ENCODE measurements around the gene NR2F2. TPM values are rescaled to one million over a fixed set of nuclear protein-coding genes. Genes with fewer than 3 reads are reported as not detected.
A peak's percentile ranks its signal among the peaks of the same experiment; 100 is the strongest.

NR2F2 gene
- total and polyA plus RNA-seq, 7 donors = 12.6 to 47.9 (median 24.0) TPM

GRCh38 chr15:96312641-96313335 lies 17.7 kb upstream of the NR2F2 start:
- no peak for DNase-seq
- WGBS, 2 donors = 56 to 67% methylated on average over 4 of the region's 4 CpGs
- H3K4me1 ChIP-seq = peaks cover 0 to 24% (median 10%) of the 10 kb centered on the region in 4 donors
- intact Hi-C loops (cut with DNase I) = no loop called here
- H3K9me3 ChIP-seq = no peaks in the 10 kb centered on the region
- no peaks in the 10 kb centered on the region for H3K36me3 ChIP-seq
- no peak overlapping the region for H3K27ac ChIP-seq
- no peak for TF ChIP-seq POLR2AphosphoS5 (IDR thresholded peaks at IDR 0.05)
- no peak for TF ChIP-seq EP300 (IDR thresholded peaks at IDR 0.05)
- TF ChIP-seq POLR2A (IDR thresholded peaks at IDR 0.05) = no peak
- TF ChIP-seq, protein P1, sequence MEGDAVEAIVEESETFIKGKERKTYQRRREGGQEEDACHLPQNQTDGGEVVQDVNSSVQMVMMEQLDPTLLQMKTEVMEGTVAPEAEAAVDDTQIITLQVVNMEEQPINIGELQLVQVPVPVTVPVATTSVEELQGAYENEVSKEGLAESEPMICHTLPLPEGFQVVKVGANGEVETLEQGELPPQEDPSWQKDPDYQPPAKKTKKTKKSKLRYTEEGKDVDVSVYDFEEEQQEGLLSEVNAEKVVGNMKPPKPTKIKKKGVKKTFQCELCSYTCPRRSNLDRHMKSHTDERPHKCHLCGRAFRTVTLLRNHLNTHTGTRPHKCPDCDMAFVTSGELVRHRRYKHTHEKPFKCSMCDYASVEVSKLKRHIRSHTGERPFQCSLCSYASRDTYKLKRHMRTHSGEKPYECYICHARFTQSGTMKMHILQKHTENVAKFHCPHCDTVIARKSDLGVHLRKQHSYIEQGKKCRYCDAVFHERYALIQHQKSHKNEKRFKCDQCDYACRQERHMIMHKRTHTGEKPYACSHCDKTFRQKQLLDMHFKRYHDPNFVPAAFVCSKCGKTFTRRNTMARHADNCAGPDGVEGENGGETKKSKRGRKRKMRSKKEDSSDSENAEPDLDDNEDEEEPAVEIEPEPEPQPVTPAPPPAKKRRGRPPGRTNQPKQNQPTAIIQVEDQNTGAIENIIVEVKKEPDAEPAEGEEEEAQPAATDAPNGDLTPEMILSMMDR (IDR thresholded peaks at IDR 0.05) = no peak
- H3K27me3 ChIP-seq = no peaks in the 10 kb centered on the region
- H3K4me3 ChIP-seq = no peak overlapping the region

DNA sequence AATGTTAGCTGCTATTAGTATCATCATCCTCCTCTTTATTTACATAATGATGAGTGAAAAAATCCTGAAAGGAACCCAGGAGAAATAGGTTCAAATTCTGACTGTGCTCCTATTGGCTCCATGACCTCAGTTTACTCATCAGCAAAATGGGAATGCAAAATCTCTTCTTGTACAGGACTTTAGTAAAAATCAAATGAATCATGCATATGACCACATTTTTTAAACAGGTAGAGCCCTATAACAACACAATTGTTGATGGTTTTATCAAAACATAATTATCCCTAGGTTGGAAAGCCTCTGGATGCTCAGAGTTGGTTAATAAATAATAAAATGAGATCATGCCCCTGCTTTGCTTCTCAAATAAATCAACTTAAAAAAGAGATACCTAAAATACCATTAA lies 16.0 kb upstream of the NR2F2 start:
- Histone ChIP-seq H3K27me3 (no peaks in the 10 kb centered on the region), H3K4me3 (no peak overlapping the region), H3K27ac (no peak overlapping the region), H3K4me1 (peaks cover 0 to 31% (median 13%) of the 10 kb centered on the region in 4 donors), H3K9me3 (no peaks in the 10 kb centered on the region), H3K36me3 (no peaks in the 10 kb centered on the region)
- intact Hi-C loops (cut with DNase I) = no loop called here
- no peak for TF ChIP-seq EP300 (IDR thresholded peaks at IDR 0.05)
- no peak for TF ChIP-seq POLR2A (IDR thresholded peaks at IDR 0.05)
- no peak for DNase-seq

- no peak for DNase-seq
- H3K27me3 ChIP-seq = no peaks in the 10 kb centered on the region
- H3K9me3 ChIP-seq = no peaks in the 10 kb centered on the region
- intact Hi-C loops (cut with DNase I) = no loop called here
- peaks cover 0 to 33% (median 16%) of the 10 kb centered on the region in 4 donors for H3K4me1 ChIP-seq
- no peak overlapping the region for H3K27ac ChIP-seq
- WGBS, 2 donors = 87 to 92% methylated on average over 1 of the region's 1 CpG
- TF ChIP-seq POLR2AphosphoS5 (IDR thresholded peaks at IDR 0.05) (no peak), EP300 (IDR thresholded peaks at IDR 0.05) (no peak), POLR2A (IDR thresholded peaks at IDR 0.05) (no peak)
- TF ChIP-seq, protein P1 (IDR thresholded peaks at IDR 0.05) = no peak
- no peaks in the 10 kb centered on the region for H3K36me3 ChIP-seq
- no peak overlapping the region for H3K4me3 ChIP-seq
These were observed 15.5 kb upstream of the NR2F2 start for GRCh38 chr15:96314963-96315362.

GRCh38 chr15:96316953-96317629 lies 13.4 kb upstream of the NR2F2 start:
- no peaks in the 10 kb centered on the region for H3K9me3 ChIP-seq
- H3K4me3 ChIP-seq = peak overlapping the region in 1 of 4 donors; percentile 19
- H3K4me1 ChIP-seq = peaks cover 0 to 48% (median 26%) of the 10 kb centered on the region in 4 donors
- no peak for DNase-seq
- H3K27ac ChIP-seq = peak overlapping the region; percentile 17 to 97 (median 78)
- peak in 1 of 4 donors; percentile 6 for TF ChIP-seq POLR2AphosphoS5 (IDR thresholded peaks at IDR 0.05)
- TF ChIP-seq, protein P1 (IDR thresholded peaks at IDR 0.05) = no peak
- no peak for TF ChIP-seq EP300 (IDR thresholded peaks at IDR 0.05)
- intact Hi-C loops (cut with DNase I) = no loop called here
- H3K36me3 ChIP-seq = no peaks in the 10 kb centered on the region
- 30 to 41% methylated on average over 2 of the region's 2 CpGs for WGBS, 2 donors
- H3K27me3 ChIP-seq = no peaks in the 10 kb centered on the region

GRCh38 chr15:96320107-96320506 lies 10.4 kb upstream of the NR2F2 start:
- no peaks in the 10 kb centered on the region for H3K27me3 ChIP-seq
- H3K27ac ChIP-seq = peak overlapping the region; percentile 46 to 97 (median 92)
- TF ChIP-seq, protein P1 (IDR thresholded peaks at IDR 0.05) = no peak
- TF ChIP-seq POLR2AphosphoS5 (IDR thresholded peaks at IDR 0.05) (no peak), POLR2A (IDR thresholded peaks at IDR 0.05) (no peak), EP300 (IDR thresholded peaks at IDR 0.05) (no peak)
- no peaks in the 10 kb centered on the region for H3K9me3 ChIP-seq
- no peak for DNase-seq
- intact Hi-C loops (cut with DNase I) = loop anchor here (5.0 to 10.0 kb wide), 5 partner anchors 58 to 1695 kb away; no protein-coding TSS in a partner anchor
- 49 to 58% methylated on average over 2 of the region's 2 CpGs for WGBS, 2 donors
- H3K36me3 ChIP-seq = no peaks in the 10 kb centered on the region
- H3K4me3 ChIP-seq = no peak overlapping the region
- H3K4me1 ChIP-seq = peaks cover 0 to 74% (median 46%) of the 10 kb centered on the region in 4 donors
